HK-2 (cell line): Measurements from ENCODE around the gene PCGF2.
"Not testable (repeated sequence)": the region's sequence is repeated elsewhere in the genome, so short reads cannot be mapped to it uniquely, and the experiment has no call there.

Experiments used
- DNase-seq: peaks from one replicate; pipeline ENCODE4 v3.0.0-alpha.2; 2018; ENCODE audit not compliant: unreplicated experiment

Gene PCGF2

GRCh38 chr17:38748149-38748891, at the start of gene PCGF2:
PCGF2 (minus strand) TSS chr17:38748336; CDS start chr17:38740402, 7,934 bp downstream.
- DNase-seq: peak; percentile 89

- DNase-seq: no peak
These were observed 49.7 kb upstream of the PCGF2 start for GRCh38 chr17:38797828-38798227.

GRCh38 chr17:38797158-38797490, 49.0 kb upstream of the PCGF2 start:
- DNase-seq: no peak

GRCh38 chr17:38796451-38797157, 48.5 kb upstream of the PCGF2 start:
- no peak for DNase-seq

GRCh38 chr17:38794221-38794620, 46.1 kb upstream of the PCGF2 start:
- DNase-seq: no peak

GRCh38 chr17:38791162-38791561, 43.0 kb upstream of the PCGF2 start:
- DNase-seq: no peak

GRCh38 chr17:38790148-38790707, 42.1 kb upstream of the PCGF2 start:
- not testable (repeated sequence) for DNase-seq

- DNase-seq: no peak
These were observed 41.0 kb upstream of the PCGF2 start for GRCh38 chr17:38789185-38789584.

- not testable (repeated sequence) for DNase-seq
These were observed 39.9 kb upstream of the PCGF2 start for GRCh38 chr17:38787999-38788398.

GRCh38 chr17:38786372-38786771, 38.2 kb upstream of the PCGF2 start:
- DNase-seq: no peak

- no peak for DNase-seq
These were observed 35.1 kb upstream of the PCGF2 start for GRCh38 chr17:38783227-38783626.

- DNase-seq: no peak
These were observed 32.0 kb upstream of the PCGF2 start for GRCh38 chr17:38779965-38780752.

- DNase-seq: no peak
These were observed 29.6 kb upstream of the PCGF2 start for GRCh38 chr17:38777641-38778250.

- no peak for DNase-seq
These were observed 25.1 kb upstream of the PCGF2 start for GRCh38 chr17:38773258-38773657.

GRCh38 chr17:38768417-38768816, 20.3 kb upstream of the PCGF2 start:
- DNase-seq: no peak

GRCh38 chr17:38766341-38766740, 18.2 kb upstream of the PCGF2 start:
- DNase-seq: no peak

GRCh38 chr17:38762231-38762630, 14.1 kb upstream of the PCGF2 start:
- no peak for DNase-seq

GRCh38 chr17:38761612-38762011, 13.5 kb upstream of the PCGF2 start:
- DNase-seq: peak; percentile 57

GRCh38 chr17:38753071-38753506, 5.0 kb upstream of the PCGF2 start:
- DNase-seq: no peak

GRCh38 chr17:38752308-38753070, 4.4 kb upstream of the PCGF2 start, which contains the start of gene PSMB3:
PSMB3 (plus strand) TSS chr17:38752741; CDS start chr17:38752827, 86 bp downstream.
- DNase-seq: peak; percentile 98

- peak; percentile 91 for DNase-seq
These were observed 3.7 kb upstream of the PCGF2 start for GRCh38 chr17:38751808-38752307.
